Measurements from ENCODE around the gene FAR2. TPM values are rescaled to one million over a fixed set of nuclear protein-coding genes. Genes with fewer than 3 reads are reported as not detected.

FAR2 gene
- total and polyA plus RNA-seq, 2 of the 13 experiments (the other 11 are each of a cell fraction or from before 2014, with no cell fraction given), result not detected

DNA sequence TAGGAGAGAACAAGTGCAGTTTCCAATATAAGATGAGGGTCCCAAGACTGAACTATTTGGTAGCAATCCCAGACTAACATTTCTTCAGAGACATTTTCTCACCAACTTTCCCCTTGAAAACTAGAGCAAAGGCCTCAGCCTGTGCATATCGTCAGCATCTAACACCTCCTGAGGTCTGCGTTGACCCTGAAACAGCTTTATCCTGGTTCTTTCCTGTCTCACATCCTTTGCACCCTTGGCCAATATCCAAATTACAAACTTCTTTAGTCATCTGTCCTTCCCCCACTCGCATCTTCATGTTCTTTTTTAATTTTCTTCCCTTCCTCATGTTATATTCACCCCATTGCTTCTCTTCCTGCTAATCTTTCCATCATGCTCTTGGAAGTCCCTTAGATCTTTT lies 83.0 kb downstream of the FAR2 start (continued):
- TF ChIP-seq KIAA2018 (CRISPR knock-in tag; IDR thresholded peaks at IDR 0.05; ENCODE audit: borderline replicate concordance) (no peak), ZNF326 (CRISPR knock-in tag; IDR thresholded peaks at IDR 0.05; ENCODE audit: borderline replicate concordance) (no peak), ARHGAP35 (CRISPR knock-in tag; IDR thresholded peaks at IDR 0.05; ENCODE audit: borderline replicate concordance) (no peak), MXD4 (CRISPR knock-in tag; IDR thresholded peaks at IDR 0.05) (no peak), FOXA1 (IDR thresholded peaks at IDR 0.05) (no peak), FOXA1 (CRISPR knock-in tag; IDR thresholded peaks at IDR 0.05) (no peak), ZFP91 (CRISPR knock-in tag; IDR thresholded peaks at IDR 0.05; ENCODE audit: borderline replicate concordance) (no peak), ZNF263 (CRISPR knock-in tag; IDR thresholded peaks at IDR 0.05) (no peak), ZNF543 (CRISPR knock-in tag; IDR thresholded peaks at IDR 0.05) (no peak)
- TF ChIP-seq, protein P1, sequence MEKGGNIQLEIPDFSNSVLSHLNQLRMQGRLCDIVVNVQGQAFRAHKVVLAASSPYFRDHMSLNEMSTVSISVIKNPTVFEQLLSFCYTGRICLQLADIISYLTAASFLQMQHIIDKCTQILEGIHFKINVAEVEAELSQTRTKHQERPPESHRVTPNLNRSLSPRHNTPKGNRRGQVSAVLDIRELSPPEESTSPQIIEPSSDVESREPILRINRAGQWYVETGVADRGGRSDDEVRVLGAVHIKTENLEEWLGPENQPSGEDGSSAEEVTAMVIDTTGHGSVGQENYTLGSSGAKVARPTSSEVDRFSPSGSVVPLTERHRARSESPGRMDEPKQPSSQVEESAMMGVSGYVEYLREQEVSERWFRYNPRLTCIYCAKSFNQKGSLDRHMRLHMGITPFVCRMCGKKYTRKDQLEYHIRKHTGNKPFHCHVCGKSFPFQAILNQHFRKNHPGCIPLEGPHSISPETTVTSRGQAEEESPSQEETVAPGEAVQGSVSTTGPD (CRISPR knock-in tag; IDR thresholded peaks at IDR 0.05), result no peak
